RWPE1 (cell line): ENCODE measurements around the gene METAP1.

ENCODE experiments used
- CTCF ChIA-PET: fragments of 350-600 bp; sonication (Branson Sonifier 250); formaldehyde crosslinking; extraction: SDS; loops from one replicate; lab custom pipeline; 2021; lab: Yijun Ruan, JAX
- POLR2A ChIA-PET: fragments of 400-600 bp; formaldehyde crosslinking; extraction: SDS; loops from one replicate; lab custom pipeline; 2020; ENCODE audit warnings: antibody characterized with exemption; ENCODE audit not compliant: low non-redundant PET; lab: Yijun Ruan, JAX
- DNase-seq: peaks from one replicate; pipeline ENCODE4 v3.0.0; 2012; ENCODE audit warnings: low spot score
- H3K27ac ChIP-seq: fragments of 450-650 bp; 2 replicates; pipeline ENCODE4 v1.5.1; 2017
- TF ChIP-seq, protein P1 (sequence below): fragments of 450-650 bp; conservative IDR thresholded peaks from 2 replicates; pipeline ENCODE4 v1.5.1; 2017; ENCODE audit warnings: low read depth, mild to moderate bottlenecking

The METAP1 gene

GRCh38 chr4:98959411-98959810 is 36.1 kb upstream of the METAP1 start:
- ChIA-PET POLR2A (no interaction called here), CTCF (no interaction called here)
- no peak for DNase-seq
- H3K27ac ChIP-seq = no peak overlapping the region
- TF ChIP-seq, protein P1, sequence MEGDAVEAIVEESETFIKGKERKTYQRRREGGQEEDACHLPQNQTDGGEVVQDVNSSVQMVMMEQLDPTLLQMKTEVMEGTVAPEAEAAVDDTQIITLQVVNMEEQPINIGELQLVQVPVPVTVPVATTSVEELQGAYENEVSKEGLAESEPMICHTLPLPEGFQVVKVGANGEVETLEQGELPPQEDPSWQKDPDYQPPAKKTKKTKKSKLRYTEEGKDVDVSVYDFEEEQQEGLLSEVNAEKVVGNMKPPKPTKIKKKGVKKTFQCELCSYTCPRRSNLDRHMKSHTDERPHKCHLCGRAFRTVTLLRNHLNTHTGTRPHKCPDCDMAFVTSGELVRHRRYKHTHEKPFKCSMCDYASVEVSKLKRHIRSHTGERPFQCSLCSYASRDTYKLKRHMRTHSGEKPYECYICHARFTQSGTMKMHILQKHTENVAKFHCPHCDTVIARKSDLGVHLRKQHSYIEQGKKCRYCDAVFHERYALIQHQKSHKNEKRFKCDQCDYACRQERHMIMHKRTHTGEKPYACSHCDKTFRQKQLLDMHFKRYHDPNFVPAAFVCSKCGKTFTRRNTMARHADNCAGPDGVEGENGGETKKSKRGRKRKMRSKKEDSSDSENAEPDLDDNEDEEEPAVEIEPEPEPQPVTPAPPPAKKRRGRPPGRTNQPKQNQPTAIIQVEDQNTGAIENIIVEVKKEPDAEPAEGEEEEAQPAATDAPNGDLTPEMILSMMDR = no peak

GRCh38 chr4:98961770-98962169 is 33.8 kb upstream of the METAP1 start:
- ChIA-PET POLR2A (no interaction called here), CTCF (no interaction called here)
- no peak for DNase-seq
- TF ChIP-seq, protein P1 = no peak
- no peak overlapping the region for H3K27ac ChIP-seq

DNA sequence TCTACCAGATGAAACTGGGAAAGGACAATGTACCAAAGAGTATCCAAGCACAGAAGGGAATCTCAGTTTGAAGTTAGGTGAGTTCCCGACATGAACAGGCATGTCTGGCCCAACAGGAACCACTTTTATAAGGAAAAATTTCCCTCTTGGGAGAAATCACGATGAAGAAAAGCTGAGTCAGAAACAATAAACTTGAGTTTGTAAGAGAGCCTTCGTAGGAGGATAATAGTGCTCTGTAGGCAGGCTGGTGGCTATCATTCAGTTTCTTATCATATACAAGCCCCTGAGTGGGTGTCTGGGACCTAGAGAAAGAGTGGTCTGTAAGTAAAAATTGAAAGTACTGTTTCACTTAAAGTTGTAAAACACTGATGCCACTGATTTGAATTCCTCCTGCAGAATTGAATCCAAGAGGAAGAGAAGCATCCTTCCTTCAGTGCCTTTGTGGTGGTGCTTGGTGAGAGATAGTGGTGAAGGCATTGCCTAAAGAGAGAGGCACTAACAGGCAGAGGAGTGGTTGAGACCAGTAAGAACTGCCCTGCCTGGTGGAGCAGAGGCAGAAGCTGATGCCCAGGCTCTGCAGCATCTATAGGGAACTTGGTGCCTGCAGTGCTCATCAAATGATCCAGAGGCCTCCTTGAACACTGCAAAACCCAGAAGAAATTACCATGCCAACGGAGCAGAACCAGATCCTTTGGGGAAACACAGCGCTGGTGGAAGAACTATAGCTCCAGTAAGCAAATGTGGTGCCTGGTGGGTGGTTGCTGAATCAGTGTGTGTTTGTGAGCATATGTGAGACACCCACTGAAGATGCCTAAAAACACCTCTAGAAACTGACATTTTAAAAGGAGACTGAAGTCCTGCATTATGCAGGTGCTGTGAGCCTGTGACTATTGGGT is 31.7 kb upstream of the METAP1 start:
- POLR2A ChIA-PET = no interaction called here
- DNase-seq = peak; percentile 60
- TF ChIP-seq, protein P1 = no peak
- CTCF ChIA-PET = no interaction called here
- H3K27ac ChIP-seq = peak overlapping the region; percentile 79

DNA sequence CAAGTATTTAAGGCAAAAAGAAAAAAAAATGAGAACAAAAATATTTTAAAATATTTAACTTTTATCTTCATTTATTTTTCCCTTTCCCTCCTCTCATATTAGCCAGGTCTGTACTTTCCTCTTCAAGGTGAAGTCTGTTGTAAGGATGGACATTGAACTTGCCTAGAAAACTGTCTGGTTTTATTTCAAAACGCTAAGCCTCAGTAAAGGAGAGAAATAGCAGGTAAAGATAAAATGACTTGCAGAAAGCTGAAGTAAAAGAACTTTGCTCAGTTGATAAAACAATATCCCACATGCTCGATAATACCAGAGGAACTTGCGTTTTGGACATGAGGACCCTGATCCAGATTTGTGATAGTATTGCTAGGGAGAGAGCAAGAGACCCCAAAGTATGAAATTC is 28.6 kb upstream of the METAP1 start:
- ChIA-PET POLR2A (no interaction called here), CTCF (interaction anchor here (0.7 kb wide), 1 partner anchor 706 kb away, joined by 4 read pairs; no protein-coding TSS in a partner anchor)
- no peak overlapping the region for H3K27ac ChIP-seq
- DNase-seq = no peak
- TF ChIP-seq, protein P1 = no peak

- POLR2A ChIA-PET = no interaction called here
These were observed 27.7 kb upstream of the METAP1 start for GRCh38 chr4:98967786-98968329.

More at GRCh38 chr4:98967786-98968329, 27.7 kb upstream of the METAP1 start:
- CTCF ChIA-PET = interaction anchor here (0.6 kb wide), 1 partner anchor 27 kb away, joined by 4 read pairs; the partner anchor contains the start of gene METAP1
- no peak overlapping the region for H3K27ac ChIP-seq
- TF ChIP-seq, protein P1 = no peak
- no peak for DNase-seq
